ENCODE data around the gene ZNF699.
A peak's percentile ranks its signal among the peaks of the same experiment; 100 is the strongest.

ZNF699 gene

DNA sequence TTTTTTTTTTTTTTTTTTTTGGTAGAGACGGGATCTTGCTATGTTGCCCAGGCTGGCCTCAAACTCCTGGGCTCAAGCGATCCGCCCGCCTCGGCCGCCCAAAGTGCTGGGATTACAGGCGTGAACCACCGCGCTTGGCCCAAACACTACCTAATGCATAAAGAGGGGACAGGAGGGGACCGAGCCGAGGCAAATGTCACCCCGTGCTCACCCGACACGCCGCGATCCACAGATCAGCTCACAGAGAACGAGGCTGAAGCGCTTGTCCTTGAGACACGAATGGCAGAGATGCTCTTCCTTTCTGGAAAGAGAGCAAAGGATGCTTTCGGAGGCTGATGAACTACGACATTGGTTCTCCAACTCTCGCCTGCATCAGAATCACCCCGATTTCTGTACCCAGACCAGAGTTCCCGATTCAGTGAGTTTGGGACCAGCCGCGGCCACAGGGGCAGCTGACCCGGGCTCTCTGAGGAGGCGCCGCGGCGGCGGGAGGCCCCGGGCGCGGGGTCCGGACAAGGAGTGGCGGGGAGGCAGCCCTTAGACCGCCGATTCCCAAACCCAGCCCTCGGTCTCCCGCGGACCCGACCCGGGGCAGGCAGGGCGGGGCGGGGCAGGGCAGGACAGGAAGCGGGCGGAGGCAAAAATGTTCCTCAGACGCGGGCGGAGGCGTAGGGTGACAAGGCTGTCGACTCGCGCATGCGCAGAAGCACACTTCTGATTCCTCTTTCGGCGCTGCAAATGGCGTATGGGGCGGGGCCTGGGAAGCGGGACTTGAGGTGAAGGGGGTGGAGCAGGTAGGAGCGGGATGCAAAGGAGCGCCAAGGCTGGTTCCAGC lies at the start of gene ZNF699:
ZNF699 (minus strand) TSS at position 700 of the 835 bp plus-strand sequence. CDS start 4,719 bp downstream, outside the sequence.
- TF ChIP-seq, protein P1, sequence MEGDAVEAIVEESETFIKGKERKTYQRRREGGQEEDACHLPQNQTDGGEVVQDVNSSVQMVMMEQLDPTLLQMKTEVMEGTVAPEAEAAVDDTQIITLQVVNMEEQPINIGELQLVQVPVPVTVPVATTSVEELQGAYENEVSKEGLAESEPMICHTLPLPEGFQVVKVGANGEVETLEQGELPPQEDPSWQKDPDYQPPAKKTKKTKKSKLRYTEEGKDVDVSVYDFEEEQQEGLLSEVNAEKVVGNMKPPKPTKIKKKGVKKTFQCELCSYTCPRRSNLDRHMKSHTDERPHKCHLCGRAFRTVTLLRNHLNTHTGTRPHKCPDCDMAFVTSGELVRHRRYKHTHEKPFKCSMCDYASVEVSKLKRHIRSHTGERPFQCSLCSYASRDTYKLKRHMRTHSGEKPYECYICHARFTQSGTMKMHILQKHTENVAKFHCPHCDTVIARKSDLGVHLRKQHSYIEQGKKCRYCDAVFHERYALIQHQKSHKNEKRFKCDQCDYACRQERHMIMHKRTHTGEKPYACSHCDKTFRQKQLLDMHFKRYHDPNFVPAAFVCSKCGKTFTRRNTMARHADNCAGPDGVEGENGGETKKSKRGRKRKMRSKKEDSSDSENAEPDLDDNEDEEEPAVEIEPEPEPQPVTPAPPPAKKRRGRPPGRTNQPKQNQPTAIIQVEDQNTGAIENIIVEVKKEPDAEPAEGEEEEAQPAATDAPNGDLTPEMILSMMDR (IDR thresholded peaks at IDR 0.05; ENCODE audit: low read depth, low read length, missing control alignments) = no peak
- H3K4me3 ChIP-seq (replicated peaks; ENCODE audit: low read depth, low read length) = peak within 1 kb of the TSS; percentile 54
- DNase-seq (ENCODE audit: extremely low read depth, low read depth) = peak; percentile 92

DNA sequence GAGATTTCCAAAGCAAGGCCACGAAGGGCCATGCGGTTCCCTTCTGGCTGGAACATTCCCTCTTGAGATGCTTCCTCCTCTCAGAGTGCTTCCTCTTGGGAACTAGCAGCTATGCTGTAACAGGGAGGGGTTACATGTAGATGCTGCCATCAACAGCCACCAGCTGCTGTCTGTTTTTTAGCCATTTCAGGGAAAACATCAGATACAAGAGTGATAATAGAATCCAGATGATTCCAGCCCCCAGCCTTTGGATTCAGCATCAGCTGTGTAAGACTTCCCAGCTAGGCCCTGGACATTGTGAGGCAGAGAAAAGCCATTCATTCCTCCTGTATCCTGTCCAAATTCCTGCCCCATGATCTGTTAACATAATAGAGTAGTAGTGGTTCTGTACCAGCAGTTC lies 45.0 kb upstream of the ZNF699 start:
- TF ChIP-seq, protein P1 (IDR thresholded peaks at IDR 0.05; ENCODE audit: low read depth, low read length, missing control alignments) = no peak
- no peak for DNase-seq (ENCODE audit: extremely low read depth, low read depth)
- H3K4me3 ChIP-seq (replicated peaks; ENCODE audit: low read depth, low read length) = no peak overlapping the region

DNA sequence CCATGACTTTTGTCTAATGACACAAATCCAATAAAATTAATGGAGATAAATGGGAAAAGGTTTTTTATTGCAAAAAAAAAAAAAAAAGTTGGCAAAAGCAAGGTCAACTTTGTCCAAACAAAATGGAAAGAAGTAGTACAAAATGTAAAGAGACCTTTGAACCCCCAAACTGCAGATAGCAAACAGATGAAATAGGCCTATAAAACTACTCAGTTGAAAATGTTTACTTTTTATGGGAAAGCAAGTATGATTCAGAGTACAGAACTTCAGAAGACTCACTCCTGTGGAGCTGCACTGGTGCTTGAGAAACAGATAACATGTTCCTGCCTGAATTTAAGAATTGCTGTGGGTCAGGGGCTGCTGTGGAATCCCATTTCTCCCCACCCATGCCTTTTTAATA lies 43.4 kb upstream of the ZNF699 start:
- H3K4me3 ChIP-seq (replicated peaks; ENCODE audit: low read depth, low read length) = no peak overlapping the region
- DNase-seq (ENCODE audit: extremely low read depth, low read depth) = no peak
- TF ChIP-seq, protein P1 (IDR thresholded peaks at IDR 0.05; ENCODE audit: low read depth, low read length, missing control alignments) = no peak

DNA sequence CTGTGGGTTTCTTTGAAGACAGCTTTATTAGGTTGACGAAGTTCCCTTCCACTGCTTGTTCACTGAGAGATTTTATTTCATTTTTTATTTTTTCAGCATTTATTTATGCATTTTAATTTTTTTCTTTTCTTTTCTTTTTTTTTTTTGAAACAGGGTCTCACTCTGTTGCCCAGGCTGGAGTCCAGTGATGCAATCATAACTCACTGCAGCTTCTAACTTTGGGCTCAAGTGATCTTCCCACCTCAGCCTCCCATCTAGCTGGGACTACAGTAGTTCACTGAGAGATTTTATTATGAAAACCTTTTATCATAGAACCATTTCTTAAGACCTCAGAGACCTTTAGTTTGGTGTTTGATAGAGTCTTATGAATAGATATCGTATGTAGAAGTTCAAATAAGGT lies 42.9 kb upstream of the ZNF699 start:
- DNase-seq (ENCODE audit: extremely low read depth, low read depth) = no peak
- H3K4me3 ChIP-seq (replicated peaks; ENCODE audit: low read depth, low read length) = no peak overlapping the region
- TF ChIP-seq, protein P1 (IDR thresholded peaks at IDR 0.05; ENCODE audit: low read depth, low read length, missing control alignments) = no peak

DNA sequence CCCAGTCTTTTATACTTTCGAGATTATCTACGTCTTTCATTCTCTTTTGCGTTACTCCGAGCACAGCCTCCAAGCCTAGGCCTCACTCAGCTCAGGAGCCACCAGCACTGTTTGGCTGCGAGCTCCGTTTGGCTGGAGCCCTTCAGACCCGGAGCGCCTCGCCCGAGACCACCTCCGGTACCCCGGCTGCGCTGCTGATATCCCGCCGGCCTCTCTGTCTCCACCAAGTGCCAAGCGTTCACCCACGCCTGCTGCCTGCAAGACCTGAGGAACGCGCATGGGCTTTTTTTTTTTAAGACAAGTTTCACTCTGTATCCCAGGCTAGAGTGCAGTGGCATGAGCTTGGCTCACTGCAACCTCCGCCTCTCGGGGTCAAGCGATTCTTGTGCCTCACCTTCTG lies 39.0 kb upstream of the ZNF699 start:
- TF ChIP-seq, protein P1 (IDR thresholded peaks at IDR 0.05; ENCODE audit: low read depth, low read length, missing control alignments) = no peak
- no peak for DNase-seq (ENCODE audit: extremely low read depth, low read depth)
- no peak overlapping the region for H3K4me3 ChIP-seq (replicated peaks; ENCODE audit: low read depth, low read length)

DNA sequence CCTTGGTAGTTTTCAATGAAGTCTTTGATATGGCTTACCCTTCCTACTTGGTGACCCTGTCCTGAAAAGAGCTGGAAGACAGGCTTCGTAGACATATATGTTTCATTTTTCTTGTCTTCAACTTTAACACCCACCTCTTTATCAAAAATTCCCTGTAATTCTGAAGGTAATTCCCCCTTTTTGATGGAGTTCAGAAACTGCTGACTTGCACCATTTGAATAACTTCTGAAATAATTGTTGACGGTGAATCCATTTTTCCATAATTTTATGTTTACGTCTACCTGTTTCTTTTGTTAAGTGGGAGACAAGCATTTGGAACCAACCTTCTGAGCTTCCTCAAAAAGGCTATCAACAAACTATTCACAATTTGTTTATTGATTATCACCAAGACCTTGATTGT lies 38.6 kb upstream of the ZNF699 start:
- DNase-seq (ENCODE audit: extremely low read depth, low read depth) = no peak
- TF ChIP-seq, protein P1 (IDR thresholded peaks at IDR 0.05; ENCODE audit: low read depth, low read length, missing control alignments) = no peak
- no peak overlapping the region for H3K4me3 ChIP-seq (replicated peaks; ENCODE audit: low read depth, low read length)
